ENCODE measurements around the gene CEP250.
"Not testable (repeated sequence)": the region's sequence is repeated elsewhere in the genome, so short reads cannot be mapped to it uniquely, and the experiment has no call there.

Gene CEP250

DNA sequence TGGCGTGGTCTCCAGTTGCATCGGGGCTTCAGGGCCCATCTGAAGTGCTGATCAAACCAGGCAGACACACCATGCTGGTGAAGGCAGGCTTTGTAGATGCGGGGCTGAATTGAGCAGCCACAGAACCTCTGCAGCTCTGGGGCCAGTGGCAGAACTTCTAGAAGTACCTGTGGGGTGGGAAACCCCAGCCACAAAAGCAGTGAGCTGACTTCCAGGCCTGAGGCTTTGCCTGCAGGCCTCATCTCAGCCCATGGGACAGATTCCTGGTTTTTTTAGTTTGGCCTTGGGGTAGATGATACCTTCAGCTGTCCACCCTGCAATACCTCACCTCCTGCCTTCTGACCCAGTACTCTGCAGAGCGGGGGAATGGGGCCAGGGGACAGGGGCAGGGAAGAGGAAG, 59.9 kb downstream of the CEP250 start:
- CTCF ChIA-PET, result interaction anchor here (1.6 kb wide), 1 partner anchor 12 kb away, joined by 5 read pairs; no protein-coding TSS in a partner anchor
- no peak overlapping the region for H3K4me3 ChIP-seq (ENCODE audit: low read depth, low read length)
- DNase-seq (ENCODE audit: low read depth, low spot score), result no peak
- TF ChIP-seq, protein P1, sequence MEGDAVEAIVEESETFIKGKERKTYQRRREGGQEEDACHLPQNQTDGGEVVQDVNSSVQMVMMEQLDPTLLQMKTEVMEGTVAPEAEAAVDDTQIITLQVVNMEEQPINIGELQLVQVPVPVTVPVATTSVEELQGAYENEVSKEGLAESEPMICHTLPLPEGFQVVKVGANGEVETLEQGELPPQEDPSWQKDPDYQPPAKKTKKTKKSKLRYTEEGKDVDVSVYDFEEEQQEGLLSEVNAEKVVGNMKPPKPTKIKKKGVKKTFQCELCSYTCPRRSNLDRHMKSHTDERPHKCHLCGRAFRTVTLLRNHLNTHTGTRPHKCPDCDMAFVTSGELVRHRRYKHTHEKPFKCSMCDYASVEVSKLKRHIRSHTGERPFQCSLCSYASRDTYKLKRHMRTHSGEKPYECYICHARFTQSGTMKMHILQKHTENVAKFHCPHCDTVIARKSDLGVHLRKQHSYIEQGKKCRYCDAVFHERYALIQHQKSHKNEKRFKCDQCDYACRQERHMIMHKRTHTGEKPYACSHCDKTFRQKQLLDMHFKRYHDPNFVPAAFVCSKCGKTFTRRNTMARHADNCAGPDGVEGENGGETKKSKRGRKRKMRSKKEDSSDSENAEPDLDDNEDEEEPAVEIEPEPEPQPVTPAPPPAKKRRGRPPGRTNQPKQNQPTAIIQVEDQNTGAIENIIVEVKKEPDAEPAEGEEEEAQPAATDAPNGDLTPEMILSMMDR (IDR thresholded peaks at IDR 0.05; ENCODE audit: insufficient read depth, low read length, missing control alignments), result no peak
- POLR2A ChIA-PET, result no interaction called here

DNA sequence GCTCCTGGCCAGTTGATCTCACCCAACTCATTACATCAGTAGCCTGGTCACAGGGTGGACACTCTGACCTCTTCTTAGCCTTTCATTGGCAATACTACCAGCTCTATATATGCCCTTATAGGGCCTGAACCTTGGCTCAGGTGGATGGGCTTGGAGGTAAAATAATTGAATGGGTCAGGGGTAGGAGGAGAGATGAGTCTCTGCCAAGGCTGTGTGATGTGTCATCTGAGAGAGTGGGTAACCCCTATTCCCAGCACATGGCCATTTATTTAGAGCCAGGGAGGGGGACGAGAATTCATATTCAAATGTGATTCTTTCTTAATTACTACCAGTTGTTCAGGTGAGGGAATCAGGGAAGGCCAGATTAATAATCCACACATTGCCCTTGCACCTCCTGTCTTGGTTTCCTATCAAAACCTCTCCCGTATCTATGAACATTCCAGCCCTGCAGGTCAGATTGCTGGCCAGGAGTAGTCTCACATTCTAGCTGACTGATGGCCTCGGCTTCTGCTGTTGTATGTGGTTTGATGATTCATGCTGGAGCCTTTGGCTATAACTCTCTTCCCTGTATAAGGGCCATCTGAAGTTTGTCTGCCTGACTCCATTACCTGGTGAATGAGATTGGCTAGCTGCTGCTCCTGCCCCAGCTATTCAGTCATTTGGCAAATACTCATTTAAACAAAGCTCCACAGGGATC, 60.7 kb downstream of the CEP250 start:
- ChIA-PET POLR2A (no interaction called here), CTCF (interaction anchor here (0.9 to 2.3 kb wide), 5 partner anchors 9 to 52 kb away, joined by 3 to 5 read pairs (median 3); no protein-coding TSS in a partner anchor)
- TF ChIP-seq, protein P1 (IDR thresholded peaks at IDR 0.05; ENCODE audit: insufficient read depth, low read length, missing control alignments), result no peak
- peak; percentile 31 for DNase-seq (ENCODE audit: low read depth, low spot score)
- H3K4me3 ChIP-seq (ENCODE audit: low read depth, low read length), result no peak overlapping the region

DNA sequence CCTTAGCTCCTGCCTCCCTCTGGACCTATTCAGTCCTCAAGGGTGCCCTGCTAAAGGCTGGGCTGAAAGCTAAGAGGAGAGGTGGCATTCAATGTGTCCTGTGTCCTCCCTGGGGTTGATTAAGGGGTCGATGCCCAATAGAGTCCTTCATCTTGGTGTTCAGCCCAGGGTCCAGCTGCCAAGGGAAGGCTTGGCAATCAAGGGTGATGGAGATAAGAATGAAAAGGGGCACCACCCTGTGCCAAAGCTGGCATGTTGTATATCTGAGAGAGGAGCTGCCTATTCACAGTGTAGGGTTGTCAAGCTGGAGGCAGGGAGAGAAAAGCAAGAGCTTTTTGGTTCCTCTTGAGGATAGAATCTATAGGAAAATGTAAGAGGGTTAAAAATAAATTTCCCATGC, 61.7 kb downstream of the CEP250 start:
- no peak overlapping the region for H3K4me3 ChIP-seq (ENCODE audit: low read depth, low read length)
- no peak for DNase-seq (ENCODE audit: low read depth, low spot score)
- TF ChIP-seq, protein P1 (IDR thresholded peaks at IDR 0.05; ENCODE audit: insufficient read depth, low read length, missing control alignments), result no peak
- ChIA-PET CTCF (interaction anchor here (1.4 to 2.3 kb wide), 2 partner anchors 9 to 53 kb away, joined by 3 to 5 read pairs; no protein-coding TSS in a partner anchor), POLR2A (interaction anchor here (0.6 kb wide), 1 partner anchor 289 kb away, joined by 3 read pairs; no protein-coding TSS in a partner anchor)

DNA sequence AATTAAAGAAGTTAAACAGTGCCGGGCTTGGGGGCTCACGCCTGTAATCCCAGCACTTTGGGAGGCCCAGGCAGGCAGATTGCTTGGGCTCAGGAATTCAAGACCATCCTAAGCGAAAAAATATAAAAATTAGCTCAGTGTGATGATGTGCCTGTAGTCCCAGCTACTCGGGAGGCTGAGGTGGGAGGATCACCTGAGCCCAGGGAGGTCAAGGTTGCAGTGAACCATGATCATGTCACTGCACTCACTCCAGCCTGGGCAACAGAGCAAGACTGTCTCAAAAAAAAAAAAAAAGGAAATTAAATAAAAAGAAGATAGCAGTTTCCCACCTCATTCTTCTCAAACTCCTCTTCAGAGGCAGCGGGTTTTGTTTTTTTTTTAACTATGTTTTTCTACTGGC, 62.4 kb downstream of the CEP250 start:
- ChIA-PET CTCF (interaction anchor here (0.6 to 2.3 kb wide), 3 partner anchors 9 to 474 kb away, joined by 3 to 5 read pairs (median 3); no protein-coding TSS in a partner anchor), POLR2A (interaction anchor here (0.6 to 1.0 kb wide), 2 partner anchors 288 to 436 kb away, joined by 3 to 6 read pairs; no protein-coding TSS in a partner anchor)
- not testable (repeated sequence) for H3K4me3 ChIP-seq (ENCODE audit: low read depth, low read length); DNase-seq (ENCODE audit: low read depth, low spot score)

DNA sequence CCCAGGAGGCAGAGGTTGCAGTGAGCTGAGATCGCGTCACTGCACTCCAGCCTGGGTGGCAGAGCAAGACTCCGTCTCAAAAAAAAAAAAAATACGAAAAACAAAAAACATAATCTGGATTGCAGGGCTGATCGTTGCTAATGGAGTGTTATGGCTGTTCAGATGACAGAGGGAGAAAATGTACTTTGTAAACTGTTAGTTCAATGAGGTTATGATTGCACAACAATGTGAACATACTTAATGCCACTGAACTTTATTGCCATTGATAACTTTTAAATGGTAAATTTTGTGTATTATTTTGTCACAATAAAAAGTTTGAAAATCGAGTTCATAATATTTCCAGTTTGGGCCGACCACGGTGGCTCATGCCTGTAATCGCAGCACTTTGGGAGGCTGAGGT, 63.6 kb downstream of the CEP250 start:
- DNase-seq (ENCODE audit: low read depth, low spot score), result no peak
- ChIA-PET POLR2A (no interaction called here), CTCF (no interaction called here)
- TF ChIP-seq, protein P1 (IDR thresholded peaks at IDR 0.05; ENCODE audit: insufficient read depth, low read length, missing control alignments), result no peak
- no peak overlapping the region for H3K4me3 ChIP-seq (ENCODE audit: low read depth, low read length)

DNA sequence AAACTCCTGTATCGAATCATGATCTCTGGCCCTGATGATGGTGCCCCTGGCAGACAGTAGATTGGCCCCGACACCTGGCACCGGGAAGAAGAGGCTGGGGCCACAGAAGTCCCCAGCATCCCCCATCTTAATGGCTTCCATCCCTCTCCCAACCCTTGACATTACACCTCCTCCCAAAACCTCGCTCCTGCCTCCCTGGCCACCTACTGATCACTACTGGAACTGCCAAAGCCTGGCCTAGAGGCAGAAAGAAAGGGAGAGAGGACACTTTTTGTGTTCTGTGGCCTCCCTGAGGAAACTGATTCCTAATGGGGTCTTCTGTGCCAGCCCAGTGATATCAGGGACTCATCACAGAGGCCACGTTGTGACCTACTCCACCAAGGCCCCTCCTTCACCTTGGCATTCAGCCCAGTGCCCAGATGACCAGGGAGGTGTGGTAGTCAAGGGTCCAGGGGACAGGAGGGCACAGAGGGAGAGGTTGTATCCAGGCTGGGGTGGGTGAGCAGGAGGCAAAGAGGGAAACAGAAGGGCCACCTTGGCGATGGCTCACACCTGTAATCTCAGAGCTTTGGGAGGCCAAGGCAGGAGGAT, 68.0 kb downstream of the CEP250 start:
- TF ChIP-seq, protein P1 (IDR thresholded peaks at IDR 0.05; ENCODE audit: insufficient read depth, low read length, missing control alignments), result peak; percentile 57
- no peak for DNase-seq (ENCODE audit: low read depth, low spot score)
- ChIA-PET CTCF (interaction anchor here (1.4 kb wide), 1 partner anchor 10 kb away, joined by 3 read pairs; no protein-coding TSS in a partner anchor), POLR2A (no interaction called here)
- no peak overlapping the region for H3K4me3 ChIP-seq (ENCODE audit: low read depth, low read length)

All from AG04449 (cell line).